ENCODE data around the gene BEAN1.

DNA sequence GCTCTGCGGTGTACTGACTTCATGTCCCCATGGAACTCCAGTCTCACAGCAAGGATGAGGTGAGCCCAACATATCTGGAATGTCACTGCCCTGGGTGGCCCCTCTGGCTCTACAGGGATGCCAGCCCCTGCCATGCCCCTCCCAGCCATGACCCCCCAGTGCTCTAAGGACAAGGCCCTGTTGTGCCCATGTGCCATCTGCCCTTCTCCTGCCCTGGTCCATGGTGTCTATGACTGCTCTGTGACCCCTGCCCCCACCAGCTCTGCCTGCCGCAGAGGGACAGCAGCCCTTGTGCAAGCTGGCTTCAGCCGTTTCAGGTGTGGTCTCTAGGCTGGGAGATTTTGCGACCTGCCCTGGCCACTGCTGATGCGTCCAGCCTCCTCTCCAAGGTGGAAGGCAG, 82.5 kb downstream of the BEAN1 start:
- no peak for TF ChIP-seq EP300 (IDR thresholded peaks at IDR 0.05)
- TF ChIP-seq, protein P1, sequence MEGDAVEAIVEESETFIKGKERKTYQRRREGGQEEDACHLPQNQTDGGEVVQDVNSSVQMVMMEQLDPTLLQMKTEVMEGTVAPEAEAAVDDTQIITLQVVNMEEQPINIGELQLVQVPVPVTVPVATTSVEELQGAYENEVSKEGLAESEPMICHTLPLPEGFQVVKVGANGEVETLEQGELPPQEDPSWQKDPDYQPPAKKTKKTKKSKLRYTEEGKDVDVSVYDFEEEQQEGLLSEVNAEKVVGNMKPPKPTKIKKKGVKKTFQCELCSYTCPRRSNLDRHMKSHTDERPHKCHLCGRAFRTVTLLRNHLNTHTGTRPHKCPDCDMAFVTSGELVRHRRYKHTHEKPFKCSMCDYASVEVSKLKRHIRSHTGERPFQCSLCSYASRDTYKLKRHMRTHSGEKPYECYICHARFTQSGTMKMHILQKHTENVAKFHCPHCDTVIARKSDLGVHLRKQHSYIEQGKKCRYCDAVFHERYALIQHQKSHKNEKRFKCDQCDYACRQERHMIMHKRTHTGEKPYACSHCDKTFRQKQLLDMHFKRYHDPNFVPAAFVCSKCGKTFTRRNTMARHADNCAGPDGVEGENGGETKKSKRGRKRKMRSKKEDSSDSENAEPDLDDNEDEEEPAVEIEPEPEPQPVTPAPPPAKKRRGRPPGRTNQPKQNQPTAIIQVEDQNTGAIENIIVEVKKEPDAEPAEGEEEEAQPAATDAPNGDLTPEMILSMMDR (IDR thresholded peaks at IDR 0.05), result no peak
- no peak for TF ChIP-seq POLR2AphosphoS5 (IDR thresholded peaks at IDR 0.05)

Measured in suprapubic skin (tissue), 4 donors.